ENCODE data around the gene TSFM. TPM values are rescaled to one million over a fixed set of nuclear protein-coding genes. Genes with fewer than 3 reads are reported as not detected.

The TSFM gene
- total RNA-seq, 1 experiment from 2014 or later: 40.7 TPM

GRCh38 chr12:57826400-57826799, 43.8 kb downstream of the TSFM start:
- Histone ChIP-seq H4K20me1 (ENCODE audit: insufficient read depth, low read depth, low read length) (no peaks in the 10 kb centered on the region; the same call in 1 of the 2 replicates), H3K4me2 (ENCODE audit: low read depth, low read length, poor library complexity, severe bottlenecking) (no peak overlapping the region), H3K36me3 (ENCODE audit: insufficient read depth, low read length) (no peaks in the 10 kb centered on the region), H3K4me3 (ENCODE audit: low read length) (no peak overlapping the region), H3K27me3 (ENCODE audit: low read length) (no peaks in the 10 kb centered on the region), H3K9me2 (replicated peaks; ENCODE audit: insufficient read depth, low read length) (no peaks in the 10 kb centered on the region), H2AFZ (ENCODE audit: low read length) (no peak overlapping the region), H3K79me2 (ENCODE audit: low read length) (no peaks in the 10 kb centered on the region), H3K9me3 (ENCODE audit: low read length) (no peaks in the 10 kb centered on the region), H3K4me1 (ENCODE audit: low read length) (no peaks in the 10 kb centered on the region), H3K9ac (ENCODE audit: low read length) (no peak overlapping the region), H3K27ac (ENCODE audit: low read length) (no peak overlapping the region)
- DNase-seq: no peak

- Histone ChIP-seq H3K27ac (ENCODE audit: low read length) (no peak overlapping the region), H3K27me3 (ENCODE audit: low read length) (no peaks in the 10 kb centered on the region), H3K9me2 (replicated peaks; ENCODE audit: insufficient read depth, low read length) (no peaks in the 10 kb centered on the region), H4K20me1 (ENCODE audit: insufficient read depth, low read depth, low read length) (peaks cover 6% of the 10 kb centered on the region; the same call in 1 of the 2 replicates), H2AFZ (ENCODE audit: low read length) (no peak overlapping the region), H3K79me2 (ENCODE audit: low read length) (no peaks in the 10 kb centered on the region), H3K9me3 (ENCODE audit: low read length) (no peaks in the 10 kb centered on the region), H3K36me3 (ENCODE audit: insufficient read depth, low read length) (no peaks in the 10 kb centered on the region), H3K4me3 (ENCODE audit: low read length) (no peak overlapping the region), H3K4me1 (ENCODE audit: low read length) (no peaks in the 10 kb centered on the region), H3K9ac (ENCODE audit: low read length) (no peak overlapping the region), H3K4me2 (ENCODE audit: low read depth, low read length, poor library complexity, severe bottlenecking) (no peak overlapping the region)
- no peak for DNase-seq
Measured at GRCh38 chr12:57826966-57827365, 44.4 kb downstream of the TSFM start.

DNA sequence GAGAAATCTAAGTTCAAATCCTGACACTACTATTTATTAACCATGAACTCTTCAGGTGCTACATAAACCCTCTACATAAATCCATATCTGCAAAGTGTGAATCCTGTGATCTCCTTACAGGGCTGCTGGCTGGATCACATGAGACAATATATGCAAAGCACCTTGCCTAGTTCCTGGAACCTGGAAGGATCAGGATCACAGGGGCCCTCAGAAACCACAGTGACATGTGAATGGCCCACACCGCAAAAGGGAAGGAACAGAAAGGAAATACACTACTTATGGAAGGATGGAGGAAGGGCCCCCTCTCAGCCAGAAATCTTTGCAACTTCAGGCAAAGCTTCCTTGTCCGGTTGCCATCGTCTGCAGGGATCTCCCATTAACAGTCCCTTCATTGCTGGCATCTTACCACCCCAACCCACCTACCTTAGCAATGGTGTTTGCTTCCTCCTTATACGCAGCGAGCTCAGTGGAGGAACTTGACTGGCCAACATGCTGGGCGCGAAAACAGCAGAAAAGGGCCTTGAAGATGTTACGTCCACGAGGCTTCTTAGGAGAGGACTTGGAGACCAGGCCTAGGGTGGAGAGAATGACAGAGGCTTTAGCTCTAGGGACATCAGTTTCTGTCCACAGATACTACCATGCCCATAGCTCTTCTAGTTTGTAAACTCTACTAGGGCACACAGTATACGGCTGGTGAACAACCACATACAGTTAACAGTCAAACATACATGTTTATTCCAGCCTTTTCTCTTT, 46.6 kb downstream of the TSFM start:
- no peaks in the 10 kb centered on the region for H3K27me3 ChIP-seq (ENCODE audit: low read length)
- no peak overlapping the region for H3K4me2 ChIP-seq (ENCODE audit: low read depth, low read length, poor library complexity, severe bottlenecking)
- H2AFZ ChIP-seq (ENCODE audit: low read length): no peak overlapping the region
- no peaks in the 10 kb centered on the region for H3K36me3 ChIP-seq (ENCODE audit: insufficient read depth, low read length)
- H3K9me3 ChIP-seq (ENCODE audit: low read length): no peaks in the 10 kb centered on the region
- no peaks in the 10 kb centered on the region for H3K79me2 ChIP-seq (ENCODE audit: low read length)
- no peaks in the 10 kb centered on the region for H3K9me2 ChIP-seq (replicated peaks; ENCODE audit: insufficient read depth, low read length)
- no peak overlapping the region for H3K27ac ChIP-seq (ENCODE audit: low read length)
- H3K4me3 ChIP-seq (ENCODE audit: low read length): no peak overlapping the region
- H3K4me1 ChIP-seq (ENCODE audit: low read length): no peaks in the 10 kb centered on the region
- no peak for DNase-seq
- H4K20me1 ChIP-seq (ENCODE audit: insufficient read depth, low read depth, low read length): peaks cover 17% of the 10 kb centered on the region; the same call in 1 of the 2 replicates
- H3K9ac ChIP-seq (ENCODE audit: low read length): no peak overlapping the region

- Histone ChIP-seq H3K9ac (ENCODE audit: low read length) (no peak overlapping the region), H3K9me2 (replicated peaks; ENCODE audit: insufficient read depth, low read length) (no peaks in the 10 kb centered on the region), H3K9me3 (ENCODE audit: low read length) (no peaks in the 10 kb centered on the region), H3K79me2 (ENCODE audit: low read length) (no peaks in the 10 kb centered on the region), H3K27me3 (ENCODE audit: low read length) (no peaks in the 10 kb centered on the region), H2AFZ (ENCODE audit: low read length) (no peak overlapping the region), H4K20me1 (ENCODE audit: insufficient read depth, low read depth, low read length) (peaks cover 19% of the 10 kb centered on the region; the same call in 1 of the 2 replicates), H3K4me2 (ENCODE audit: low read depth, low read length, poor library complexity, severe bottlenecking) (no peak overlapping the region), H3K36me3 (ENCODE audit: insufficient read depth, low read length) (no peaks in the 10 kb centered on the region), H3K4me1 (ENCODE audit: low read length) (no peaks in the 10 kb centered on the region; the same call in 1 of the 2 replicates), H3K4me3 (ENCODE audit: low read length) (no peak overlapping the region), H3K27ac (ENCODE audit: low read length) (no peak overlapping the region)
- no peak for DNase-seq
Measured at GRCh38 chr12:57830393-57830792, 47.8 kb downstream of the TSFM start.

DNA sequence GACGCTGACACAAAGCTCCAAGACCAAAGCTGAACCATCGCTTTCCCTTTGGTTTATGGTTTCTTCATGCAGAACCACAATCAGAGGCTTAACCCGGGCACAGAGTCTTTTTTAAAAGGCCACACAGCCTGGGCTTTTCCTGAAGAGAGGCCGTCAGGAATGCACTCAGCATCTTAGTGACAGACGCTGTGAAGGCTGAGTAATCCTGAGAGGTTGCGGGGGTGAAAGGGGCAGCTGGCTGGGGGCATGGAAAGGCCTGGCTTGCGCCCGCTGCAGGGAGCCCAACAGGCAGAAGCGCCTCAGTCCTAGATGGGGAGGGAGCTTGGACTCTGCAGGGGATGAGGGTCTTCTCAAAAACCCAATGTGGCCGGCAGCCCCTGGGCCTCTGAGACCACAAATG, 50.4 kb downstream of the TSFM start:
- H3K4me2 ChIP-seq (ENCODE audit: low read depth, low read length, poor library complexity, severe bottlenecking): no peak overlapping the region

DNA sequence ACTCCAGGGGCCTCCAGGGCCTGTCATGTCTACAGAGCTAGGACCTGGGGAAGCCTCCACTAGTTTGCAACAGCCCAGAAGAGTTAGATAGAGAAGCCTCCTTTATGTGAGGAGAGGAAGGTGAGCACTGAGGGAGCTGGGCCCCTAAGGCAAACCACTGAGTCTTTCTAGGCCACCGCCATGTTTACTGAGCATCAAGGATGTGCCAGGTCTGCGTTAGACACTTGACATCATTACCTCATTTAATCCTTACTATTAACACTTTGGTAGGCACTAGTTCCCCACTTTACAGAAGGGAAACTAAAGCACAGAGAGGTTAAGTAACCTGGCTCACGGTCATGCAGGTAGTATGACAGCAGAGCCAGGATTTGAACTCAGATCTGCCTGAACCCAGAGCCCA, 51.1 kb downstream of the TSFM start:
- Histone ChIP-seq H3K4me1 (ENCODE audit: low read length) (peaks cover 17% of the 10 kb centered on the region), H3K9me2 (replicated peaks; ENCODE audit: insufficient read depth, low read length) (no peaks in the 10 kb centered on the region), H3K79me2 (ENCODE audit: low read length) (no peaks in the 10 kb centered on the region), H3K27me3 (ENCODE audit: low read length) (no peaks in the 10 kb centered on the region), H3K4me3 (ENCODE audit: low read length) (no peak overlapping the region), H3K4me2 (ENCODE audit: low read depth, low read length, poor library complexity, severe bottlenecking) (no peak overlapping the region), H3K9ac (ENCODE audit: low read length) (no peak overlapping the region), H3K36me3 (ENCODE audit: insufficient read depth, low read length) (no peaks in the 10 kb centered on the region), H3K27ac (ENCODE audit: low read length) (no peak overlapping the region), H4K20me1 (ENCODE audit: insufficient read depth, low read depth, low read length) (peaks cover 33% of the 10 kb centered on the region; the same call in 1 of the 2 replicates), H2AFZ (ENCODE audit: low read length) (no peak overlapping the region), H3K9me3 (ENCODE audit: low read length) (no peaks in the 10 kb centered on the region)
- DNase-seq: no peak

More for the DNA sequence above, 50.4 kb downstream of the TSFM start:
- Histone ChIP-seq H3K9ac (ENCODE audit: low read length) (no peak overlapping the region), H3K9me2 (replicated peaks; ENCODE audit: insufficient read depth, low read length) (no peaks in the 10 kb centered on the region), H3K27me3 (ENCODE audit: low read length) (no peaks in the 10 kb centered on the region), H3K4me1 (ENCODE audit: low read length) (peaks cover 17% of the 10 kb centered on the region), H3K79me2 (ENCODE audit: low read length) (no peaks in the 10 kb centered on the region), H2AFZ (ENCODE audit: low read length) (no peak overlapping the region), H3K9me3 (ENCODE audit: low read length) (no peaks in the 10 kb centered on the region), H4K20me1 (ENCODE audit: insufficient read depth, low read depth, low read length) (peaks cover 29% of the 10 kb centered on the region; the same call in 1 of the 2 replicates), H3K27ac (ENCODE audit: low read length) (no peak overlapping the region), H3K4me3 (ENCODE audit: low read length) (no peak overlapping the region), H3K36me3 (ENCODE audit: insufficient read depth, low read length) (no peaks in the 10 kb centered on the region)
- no peak for DNase-seq

DNA sequence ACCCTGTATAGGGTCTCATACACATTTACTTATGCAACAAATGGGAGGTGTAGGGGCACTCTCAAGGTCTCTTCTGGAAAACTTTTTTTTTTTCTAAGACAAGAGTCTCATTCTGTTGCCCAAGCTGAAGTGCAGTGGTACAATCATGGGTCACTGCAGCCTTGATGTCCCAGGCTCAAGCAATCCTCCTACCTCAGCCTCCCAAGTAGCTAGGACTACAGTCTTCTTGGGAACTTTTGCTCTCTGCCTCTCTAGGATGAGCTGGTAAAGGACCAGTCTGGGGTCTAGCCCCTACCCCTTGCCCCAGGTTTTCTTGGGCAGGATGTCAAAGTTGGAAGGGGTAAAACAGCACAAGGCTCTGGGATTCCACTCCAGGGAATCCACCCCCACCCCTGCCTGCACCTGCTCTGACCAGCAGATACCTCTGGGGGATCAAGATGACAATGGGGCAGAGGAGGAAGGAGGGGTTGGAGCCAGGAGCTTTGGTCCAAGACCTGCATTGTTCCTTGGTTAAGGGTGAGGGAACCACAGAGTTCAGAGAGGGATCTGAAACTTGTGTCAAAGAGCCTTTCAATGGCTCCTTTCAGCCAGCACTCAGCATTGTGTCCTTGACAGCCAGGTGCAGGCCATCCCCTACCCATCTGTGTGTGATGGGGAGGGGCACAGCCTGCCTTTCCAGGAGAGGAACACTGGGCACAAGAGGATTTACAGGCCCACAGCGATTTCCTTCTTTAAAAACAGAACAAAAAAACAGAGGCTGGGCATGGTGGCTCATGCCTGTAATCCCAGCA, 51.7 kb downstream of the TSFM start:
- no peak overlapping the region for H3K27ac ChIP-seq (ENCODE audit: low read length)
- no peak for DNase-seq
- H3K4me1 ChIP-seq (ENCODE audit: low read length): peaks cover 17% of the 10 kb centered on the region
- no peak overlapping the region for H3K9ac ChIP-seq (ENCODE audit: low read length)
- no peak overlapping the region for H3K4me3 ChIP-seq (ENCODE audit: low read length)
- no peaks in the 10 kb centered on the region for H3K9me3 ChIP-seq (ENCODE audit: low read length)
- no peak overlapping the region for H2AFZ ChIP-seq (ENCODE audit: low read length)
- no peaks in the 10 kb centered on the region for H3K36me3 ChIP-seq (ENCODE audit: insufficient read depth, low read length)
- H3K9me2 ChIP-seq (replicated peaks; ENCODE audit: insufficient read depth, low read length): no peaks in the 10 kb centered on the region
- no peaks in the 10 kb centered on the region for H3K27me3 ChIP-seq (ENCODE audit: low read length)
- H4K20me1 ChIP-seq (ENCODE audit: insufficient read depth, low read depth, low read length): peaks cover 33% of the 10 kb centered on the region; the same call in 1 of the 2 replicates
- H3K4me2 ChIP-seq (ENCODE audit: low read depth, low read length, poor library complexity, severe bottlenecking): no peak overlapping the region
- no peaks in the 10 kb centered on the region for H3K79me2 ChIP-seq (ENCODE audit: low read length)
